Measurements from ENCODE around the gene PDCD7.

PDCD7 gene

GRCh38 chr15:65115542-65115941 is 18.1 kb downstream of the PDCD7 start:
- TF ChIP-seq CTCF (IDR thresholded peaks at IDR 0.05; ENCODE audit: extremely low read depth, missing control alignments) = no peak
- DNase-seq (ENCODE audit: low spot score) = no peak

DNA sequence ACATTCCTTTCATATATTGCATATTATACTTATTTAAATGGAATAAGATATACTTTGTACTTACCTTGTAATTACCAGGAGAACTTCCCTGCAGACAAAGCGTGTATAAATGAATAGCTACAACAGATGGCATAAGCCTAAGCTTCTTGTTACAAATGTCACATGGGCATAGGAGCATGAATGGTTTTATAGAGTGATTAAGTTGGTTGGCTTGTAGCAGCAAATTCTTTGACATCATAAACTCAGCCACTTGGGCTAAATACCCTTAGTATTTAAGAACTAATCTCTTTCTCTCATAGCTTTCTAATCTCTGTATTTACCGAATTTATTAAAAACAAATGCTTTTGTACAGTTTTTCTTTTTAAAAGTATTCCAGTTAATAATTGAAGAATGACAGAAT is 18.5 kb downstream of the PDCD7 start, which contains the start of gene UBAP1L:
Gene UBAP1L (minus strand): TSS at position 115 of the 400 bp plus-strand sequence. CDS start 8,985 bp downstream, outside the sequence.
- DNase-seq (ENCODE audit: low spot score) = no peak

GRCh38 chr15:65110676-65111292 is 22.8 kb downstream of the PDCD7 start:
- no peak for TF ChIP-seq CTCF (IDR thresholded peaks at IDR 0.05; ENCODE audit: extremely low read depth, missing control alignments)
- DNase-seq (ENCODE audit: low spot score) = no peak

More for the DNA sequence above, 18.5 kb downstream of the PDCD7 start, which contains the start of gene UBAP1L:
- no peak for TF ChIP-seq CTCF (IDR thresholded peaks at IDR 0.05; ENCODE audit: extremely low read depth, missing control alignments)

- TF ChIP-seq CTCF (IDR thresholded peaks at IDR 0.05; ENCODE audit: extremely low read depth, missing control alignments) = no peak
- DNase-seq (ENCODE audit: low spot score) = no peak
Measured at GRCh38 chr15:65106011-65106590, 27.5 kb downstream of the PDCD7 start.

GRCh38 chr15:65105038-65105437 is 28.6 kb downstream of the PDCD7 start:
- no peak for DNase-seq (ENCODE audit: low spot score)
- no peak for TF ChIP-seq CTCF (IDR thresholded peaks at IDR 0.05; ENCODE audit: extremely low read depth, missing control alignments)

- no peak for DNase-seq (ENCODE audit: low spot score)
- TF ChIP-seq CTCF (IDR thresholded peaks at IDR 0.05; ENCODE audit: extremely low read depth, missing control alignments) = no peak
Measured at GRCh38 chr15:65102912-65103311, 30.7 kb downstream of the PDCD7 start.

GRCh38 chr15:65101891-65102708 is 31.5 kb downstream of the PDCD7 start:
- no peak for TF ChIP-seq CTCF (IDR thresholded peaks at IDR 0.05; ENCODE audit: extremely low read depth, missing control alignments)
- DNase-seq (ENCODE audit: low spot score) = no peak
